ENCODE data around the gene MRPL53.
A peak's percentile ranks its signal among the peaks of the same experiment; 100 is the strongest.

The MRPL53 gene

GRCh38 chr2:74472086-74472944 lies at the start of gene MRPL53:
MRPL53 (minus strand) TSS chr2:74472680; CDS start chr2:74472660, 20 bp downstream.
- peak; percentile 96 for DNase-seq
- in situ Hi-C loops (cut with HindIII; ENCODE audit: low pct_ligation_motif_present, low pct_unique_long_range_greater_than_20kb, low sequenced_read_pairs): no loop called here

DNA sequence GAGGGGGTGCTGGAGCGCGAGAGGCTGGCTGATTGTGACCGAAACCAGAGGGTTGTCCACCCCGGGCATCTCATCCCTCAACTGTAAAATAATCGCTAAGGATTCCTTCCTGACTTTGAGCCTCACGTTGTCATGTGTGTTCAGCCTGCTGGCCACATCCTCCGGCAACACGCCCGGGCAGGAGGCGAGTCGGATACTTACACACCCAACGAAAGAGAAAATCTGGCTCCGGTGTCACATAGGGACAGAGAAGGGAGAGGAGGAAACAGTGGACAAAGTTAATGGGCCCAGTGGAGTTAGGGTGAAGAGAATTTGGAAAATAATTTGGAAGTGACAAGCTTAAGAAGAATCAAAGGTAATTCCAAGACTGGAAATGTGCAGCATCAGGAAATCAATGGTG lies 44.2 kb upstream of the MRPL53 start:
- no peak for DNase-seq
- in situ Hi-C loops (cut with HindIII; ENCODE audit: low pct_ligation_motif_present, low pct_unique_long_range_greater_than_20kb, low sequenced_read_pairs): no loop called here

DNA sequence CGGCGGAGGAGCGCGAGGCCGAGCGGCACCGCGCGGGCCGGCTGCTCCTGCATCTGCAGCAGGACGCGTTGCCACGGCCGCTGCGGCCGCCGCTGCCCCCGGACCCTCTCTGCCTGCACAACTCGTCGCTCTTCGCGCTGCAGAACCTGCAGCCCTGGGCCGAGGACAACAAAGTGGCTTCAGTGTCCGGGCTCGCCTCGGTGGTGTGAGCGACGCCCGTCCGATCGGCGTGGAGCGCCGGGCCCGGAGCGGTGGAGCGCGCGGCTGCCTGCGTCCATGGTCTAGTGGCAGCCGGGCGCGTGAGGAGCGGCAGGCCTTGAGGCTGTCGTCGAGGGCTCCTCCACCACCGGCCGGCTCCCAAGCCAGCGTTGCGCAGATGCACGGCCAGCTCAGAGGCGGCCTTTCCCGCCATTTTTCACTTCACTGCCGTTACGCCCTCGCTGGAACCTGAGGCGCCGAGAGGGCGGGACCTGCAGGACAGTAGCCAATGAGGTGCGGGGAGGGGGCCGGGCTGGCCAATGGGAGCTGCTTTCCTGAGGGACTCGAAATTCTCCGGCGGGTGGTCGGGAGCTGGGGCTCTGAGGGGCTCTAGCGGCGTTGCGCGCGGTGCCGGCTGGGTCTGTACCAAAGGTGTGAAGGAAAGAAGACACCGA lies 43.6 kb upstream of the MRPL53 start:
- DNase-seq: no peak
- in situ Hi-C loops (cut with HindIII; ENCODE audit: low pct_ligation_motif_present, low pct_unique_long_range_greater_than_20kb, low sequenced_read_pairs): no loop called here

- DNase-seq: no peak
- in situ Hi-C loops (cut with HindIII; ENCODE audit: low pct_ligation_motif_present, low pct_unique_long_range_greater_than_20kb, low sequenced_read_pairs): no loop called here
Observed at GRCh38 chr2:74515271-74515980, 42.9 kb upstream of the MRPL53 start.

DNA sequence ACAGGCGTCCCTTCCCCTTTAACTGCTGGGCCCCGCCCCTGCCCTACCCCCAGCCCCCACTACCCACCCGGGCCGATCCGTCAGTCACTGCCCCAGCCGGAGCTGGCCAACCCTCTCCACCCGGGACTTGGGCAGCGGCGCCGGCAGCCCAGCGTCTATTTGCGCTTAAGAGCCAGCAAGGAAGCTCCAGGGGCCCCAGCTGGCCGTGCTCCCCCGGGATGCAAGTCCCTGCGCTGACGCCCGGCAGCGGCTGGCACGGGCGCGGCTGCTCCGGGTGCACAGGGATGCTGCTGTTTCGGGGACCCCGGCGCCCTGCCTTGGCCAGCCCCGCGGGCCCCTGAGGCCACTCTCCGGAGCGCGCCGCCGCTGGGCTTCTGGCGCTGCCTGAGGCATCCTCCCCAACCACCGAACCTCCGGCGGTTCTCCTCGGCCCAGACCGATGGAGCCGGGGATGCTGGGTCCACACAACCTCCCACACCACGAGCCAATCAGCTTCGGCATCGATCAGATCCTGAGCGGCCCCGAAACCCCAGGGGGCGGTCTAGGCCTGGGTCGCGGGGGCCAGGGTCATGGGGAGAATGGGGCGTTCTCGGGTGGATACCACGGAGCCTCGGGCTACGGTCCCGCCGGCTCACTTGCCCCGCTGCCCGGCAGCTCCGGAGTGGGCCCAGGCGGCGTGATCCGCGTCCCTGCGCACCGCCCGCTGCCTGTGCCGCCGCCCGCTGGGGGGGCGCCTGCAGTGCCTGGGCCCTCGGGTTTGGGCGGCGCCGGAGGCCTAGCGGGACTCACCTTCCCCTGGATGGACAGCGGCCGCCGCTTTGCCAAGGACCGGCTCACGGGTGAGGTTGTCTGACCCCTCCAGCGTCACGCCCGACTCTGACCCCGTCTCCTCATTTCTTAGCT lies 42.1 kb upstream of the MRPL53 start, which contains the start of gene TLX2:
Gene TLX2, plus strand, starts transcription at position 83 of the 903 bp plus-strand sequence. Its CDS starts 357 bp downstream, at position 440.
- no peak for DNase-seq
- in situ Hi-C loops (cut with HindIII; ENCODE audit: low pct_ligation_motif_present, low pct_unique_long_range_greater_than_20kb, low sequenced_read_pairs): no loop called here

- no peak for DNase-seq
- in situ Hi-C loops (cut with HindIII; ENCODE audit: low pct_ligation_motif_present, low pct_unique_long_range_greater_than_20kb, low sequenced_read_pairs): no loop called here
Observed at GRCh38 chr2:74513605-74514367, 41.3 kb upstream of the MRPL53 start.

DNA sequence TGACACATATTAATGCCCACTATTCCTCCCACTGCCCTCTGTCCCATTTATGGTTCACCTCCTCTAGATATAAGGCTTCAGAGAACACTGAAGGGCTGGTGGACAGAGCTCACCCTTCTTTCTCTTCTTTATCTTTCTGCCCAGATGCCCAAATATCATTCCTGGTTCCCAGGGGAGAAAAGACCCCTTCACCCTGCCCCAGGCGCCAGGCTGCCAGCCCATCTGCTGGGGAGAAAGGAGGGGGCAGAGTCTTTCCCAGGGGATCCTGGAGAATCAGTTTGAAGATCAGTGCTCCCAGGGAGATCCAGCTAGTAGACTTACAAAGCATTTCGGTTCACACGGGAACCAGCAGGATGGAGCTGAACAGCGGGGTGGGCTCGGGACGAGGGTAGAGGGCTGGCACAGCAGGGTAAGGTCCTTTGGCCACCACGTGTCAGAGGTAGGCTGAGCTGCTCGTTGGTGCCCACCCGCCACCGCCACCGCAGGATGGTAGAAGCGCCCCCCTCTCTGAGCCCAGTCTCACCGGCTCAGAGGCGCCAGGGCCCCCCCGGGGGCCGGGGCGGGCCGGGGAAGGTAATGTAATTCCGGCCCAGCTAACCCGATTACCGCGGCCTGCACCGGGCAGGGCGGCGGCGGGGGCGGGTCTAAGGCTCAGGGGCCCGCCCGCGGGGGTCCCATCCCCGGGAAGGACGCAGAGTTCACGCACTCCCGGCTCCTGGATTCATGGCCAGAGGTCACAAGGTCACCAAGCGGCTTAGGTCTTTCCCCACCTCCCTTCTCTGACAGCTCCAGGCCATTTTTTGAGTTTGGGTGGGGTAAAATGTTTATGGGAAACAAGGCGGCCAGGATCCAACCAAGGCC lies 40.5 kb upstream of the MRPL53 start:
- no peak for DNase-seq
- in situ Hi-C loops (cut with HindIII; ENCODE audit: low pct_ligation_motif_present, low pct_unique_long_range_greater_than_20kb, low sequenced_read_pairs): no loop called here

GRCh38 chr2:74511104-74511989 lies 38.9 kb upstream of the MRPL53 start:
- DNase-seq: no peak
- in situ Hi-C loops (cut with HindIII; ENCODE audit: low pct_ligation_motif_present, low pct_unique_long_range_greater_than_20kb, low sequenced_read_pairs): no loop called here

DNA sequence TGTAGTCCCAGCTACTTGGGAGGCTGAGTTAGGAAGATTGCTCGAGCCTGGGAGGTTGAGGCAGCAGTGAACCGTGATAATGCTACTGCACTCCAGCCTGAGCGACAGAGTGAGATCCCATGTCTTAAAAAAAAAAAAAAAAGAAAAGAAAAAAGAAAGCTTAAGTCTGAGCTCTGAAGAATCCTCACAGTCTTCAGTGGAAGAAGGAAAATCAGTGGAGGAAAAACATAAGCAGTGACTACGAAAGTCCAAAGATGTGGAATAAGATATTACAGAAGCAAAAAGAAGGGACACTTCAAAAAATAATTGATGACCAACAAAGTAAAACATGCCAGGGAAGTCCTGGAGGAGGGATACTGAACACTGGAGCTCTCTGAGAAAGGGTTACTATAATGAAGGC lies 37.8 kb upstream of the MRPL53 start:
- DNase-seq: no peak
- in situ Hi-C loops (cut with HindIII; ENCODE audit: low pct_ligation_motif_present, low pct_unique_long_range_greater_than_20kb, low sequenced_read_pairs): no loop called here

GRCh38 chr2:74507926-74508520 lies 35.5 kb upstream of the MRPL53 start:
- DNase-seq: peak; percentile 32
- in situ Hi-C loops (cut with HindIII; ENCODE audit: low pct_ligation_motif_present, low pct_unique_long_range_greater_than_20kb, low sequenced_read_pairs): no loop called here

DNA sequence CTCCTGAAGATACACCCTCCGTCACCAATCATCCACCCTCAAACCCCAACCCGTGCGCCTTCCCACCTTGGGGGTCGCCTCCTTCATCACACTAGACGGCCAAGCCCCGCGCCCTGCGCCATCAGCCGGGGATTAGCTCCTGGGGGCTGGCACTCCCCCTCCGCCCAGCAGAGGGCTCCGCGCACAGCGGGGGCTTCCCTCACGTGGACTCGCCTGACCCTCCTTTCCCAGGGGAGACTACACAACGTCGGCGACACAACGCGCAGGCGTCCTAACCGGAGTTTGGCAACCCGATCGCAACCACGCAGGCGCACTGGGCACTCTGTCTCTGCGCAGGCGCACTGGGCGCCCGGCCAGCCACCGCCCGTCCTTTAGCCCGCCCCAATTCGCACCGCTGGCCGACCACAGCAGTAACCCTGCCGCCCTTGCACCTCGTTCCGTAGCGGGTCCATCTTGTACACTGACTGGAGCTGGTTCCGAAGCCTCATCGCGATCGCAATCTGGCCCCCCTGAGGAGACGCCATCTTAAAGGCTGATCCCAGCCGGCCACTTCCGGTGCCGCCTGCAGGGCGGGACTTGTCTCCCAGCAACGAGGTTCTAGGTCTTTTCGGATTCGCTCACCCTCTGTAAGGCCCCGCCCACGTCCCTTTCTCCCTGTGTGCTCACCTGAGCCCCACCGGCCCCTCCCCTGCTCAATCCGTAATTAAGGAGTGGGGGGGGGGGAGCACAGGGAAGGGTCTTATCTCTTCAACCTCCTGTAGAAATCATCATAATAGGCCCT lies 34.9 kb upstream of the MRPL53 start, which contains the start of gene PCGF1:
Gene PCGF1, minus strand, starts transcription at position 551 of the 781 bp plus-strand sequence. Its CDS starts 27 bp downstream, at position 524.
- in situ Hi-C loops (cut with HindIII; ENCODE audit: low pct_ligation_motif_present, low pct_unique_long_range_greater_than_20kb, low sequenced_read_pairs): no loop called here
- peak; percentile 99 for DNase-seq

GRCh38 chr2:74505448-74506246 lies 33.2 kb upstream of the MRPL53 start:
- in situ Hi-C loops (cut with HindIII; ENCODE audit: low pct_ligation_motif_present, low pct_unique_long_range_greater_than_20kb, low sequenced_read_pairs): no loop called here
- DNase-seq: no peak

GRCh38 chr2:74504591-74504990 lies 32.1 kb upstream of the MRPL53 start:
- no peak for DNase-seq
- in situ Hi-C loops (cut with HindIII; ENCODE audit: low pct_ligation_motif_present, low pct_unique_long_range_greater_than_20kb, low sequenced_read_pairs): no loop called here

Measured in ACHN (cell line).